ENCODE results near the gene NFIA. TPM values are rescaled to one million over a fixed set of nuclear protein-coding genes. Genes with fewer than 3 reads are reported as not detected.
"Not testable (repeated sequence)": the region's sequence is repeated elsewhere in the genome, so short reads cannot be mapped to it uniquely, and the experiment has no call there.

NFIA gene
- total RNA-seq, 1 donor from 2014 or later = 111 TPM

DNA sequence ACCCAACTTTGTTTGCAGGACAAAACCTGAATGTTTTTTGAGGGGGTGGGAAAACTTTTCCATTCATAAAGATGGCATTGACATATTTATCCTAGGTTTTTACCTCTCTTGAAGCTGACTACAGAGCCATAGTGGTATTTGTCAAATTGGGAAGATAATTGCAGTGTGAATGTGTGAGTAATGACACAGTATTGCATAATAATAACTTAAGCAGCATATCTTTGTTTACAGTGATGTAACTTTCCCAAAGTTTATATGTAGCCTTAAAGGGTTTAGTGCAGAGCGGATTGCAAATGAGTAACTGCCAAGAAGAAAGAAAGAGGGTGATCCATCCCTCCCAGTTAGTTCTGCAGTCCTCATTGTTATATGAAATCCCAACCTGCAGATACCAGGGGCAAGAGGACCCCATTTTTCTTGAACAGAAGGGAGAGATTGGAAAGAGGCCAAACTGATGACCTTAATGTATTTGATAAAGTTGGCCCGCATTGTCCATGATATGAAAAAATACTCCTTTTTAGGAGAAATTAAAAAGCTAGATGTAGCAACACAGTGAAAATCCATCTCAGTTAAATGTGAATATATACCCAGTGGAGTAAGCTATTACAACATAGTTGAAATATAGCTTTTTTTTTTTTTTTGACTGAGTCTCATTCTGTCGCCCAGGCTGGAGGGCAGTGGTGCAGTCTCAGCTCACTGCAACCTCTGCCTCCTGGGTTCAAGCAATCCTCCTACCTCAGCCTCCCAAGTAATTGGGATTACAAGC, 23.7 kb upstream of the NFIA start:
- no peak for DNase-seq (ENCODE audit: low spot score)

DNA sequence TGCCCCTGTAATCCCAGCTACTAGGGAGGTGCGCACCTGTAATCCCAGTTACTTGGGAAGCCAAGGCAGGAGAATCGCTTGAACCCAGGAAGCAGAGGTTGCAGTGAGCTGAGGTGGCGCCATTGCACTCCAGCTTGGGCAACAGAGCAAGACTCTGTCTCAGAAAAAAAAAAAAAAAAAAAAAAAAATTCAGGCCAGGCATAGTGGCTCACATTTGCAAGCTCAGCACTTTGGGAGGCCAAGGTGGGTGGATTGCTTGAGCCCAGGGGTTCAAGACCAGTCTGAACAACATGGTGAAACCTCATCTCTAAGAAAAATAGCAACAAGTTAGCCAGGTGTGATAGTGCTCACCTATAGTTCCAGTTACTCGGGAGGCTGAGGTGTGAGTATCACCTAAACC, 20.8 kb upstream of the NFIA start:
- not testable (repeated sequence) for DNase-seq (ENCODE audit: low spot score)

DNA sequence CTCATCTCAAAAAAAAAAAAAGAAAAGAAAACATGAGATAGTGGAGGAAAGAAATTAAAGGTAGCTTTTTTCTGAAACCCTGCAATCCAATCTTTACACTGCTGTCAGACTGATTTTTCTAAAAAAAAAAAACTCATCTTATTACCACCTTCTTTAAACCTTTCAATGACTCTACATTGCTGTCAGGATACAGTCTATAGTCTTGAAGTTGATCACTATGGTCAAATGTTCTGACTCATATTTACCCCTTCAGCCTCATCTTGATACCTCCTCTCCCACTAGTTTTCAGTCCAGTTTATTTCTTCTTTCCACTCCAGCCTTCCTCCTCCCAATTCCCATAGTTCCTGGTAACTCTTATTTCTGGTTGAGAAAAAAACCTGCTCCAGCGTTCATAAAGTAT, 17.7 kb upstream of the NFIA start:
- DNase-seq (ENCODE audit: low spot score) = no peak

DNA sequence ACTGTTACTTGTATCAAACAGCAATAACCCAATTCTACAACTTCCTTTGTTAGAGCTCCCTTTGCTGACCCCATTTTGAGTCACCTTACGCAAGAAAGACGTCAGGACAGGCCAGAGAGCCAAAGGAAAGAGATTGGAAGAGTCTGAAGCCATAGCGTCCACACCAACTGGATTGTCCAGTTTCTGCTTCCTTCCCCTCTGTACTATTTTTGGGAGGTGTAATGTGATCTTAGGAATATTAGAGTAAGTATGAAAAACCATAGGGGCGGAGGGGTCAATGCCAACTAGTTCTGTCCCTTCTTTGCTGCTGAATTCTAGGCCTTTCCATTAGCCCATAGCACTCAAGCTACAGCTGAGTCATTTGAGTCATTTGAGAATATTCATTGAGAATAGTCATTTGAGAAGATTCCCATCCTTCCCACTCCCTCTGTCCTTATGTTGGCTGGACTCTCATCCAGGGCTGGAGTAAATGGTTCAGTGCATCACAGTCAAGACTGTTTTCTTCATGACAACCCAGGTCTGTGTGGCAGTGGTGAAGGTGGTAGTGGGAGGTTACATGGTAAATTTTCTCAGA, 14.8 kb upstream of the NFIA start:
- DNase-seq (ENCODE audit: low spot score) = no peak

DNA sequence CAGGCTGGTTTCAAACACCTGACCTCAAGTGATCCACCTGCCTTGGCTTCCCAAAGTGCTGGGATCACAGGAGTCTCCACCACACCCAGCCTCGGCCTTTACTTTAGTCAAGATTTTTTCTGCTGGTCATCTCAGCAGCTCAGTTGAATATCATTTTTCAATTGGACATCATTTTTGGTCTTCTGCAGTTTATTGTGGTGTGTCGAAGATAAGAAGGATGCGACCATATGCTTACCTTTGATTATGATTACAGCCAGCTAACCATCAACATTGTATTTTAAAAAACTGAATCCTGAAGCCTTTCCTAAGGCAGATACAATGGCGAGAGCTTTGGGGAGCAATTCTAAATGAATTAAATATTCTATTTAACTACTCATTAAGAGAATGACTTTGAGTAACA, 12.3 kb upstream of the NFIA start:
- DNase-seq (ENCODE audit: low spot score) = no peak

DNA sequence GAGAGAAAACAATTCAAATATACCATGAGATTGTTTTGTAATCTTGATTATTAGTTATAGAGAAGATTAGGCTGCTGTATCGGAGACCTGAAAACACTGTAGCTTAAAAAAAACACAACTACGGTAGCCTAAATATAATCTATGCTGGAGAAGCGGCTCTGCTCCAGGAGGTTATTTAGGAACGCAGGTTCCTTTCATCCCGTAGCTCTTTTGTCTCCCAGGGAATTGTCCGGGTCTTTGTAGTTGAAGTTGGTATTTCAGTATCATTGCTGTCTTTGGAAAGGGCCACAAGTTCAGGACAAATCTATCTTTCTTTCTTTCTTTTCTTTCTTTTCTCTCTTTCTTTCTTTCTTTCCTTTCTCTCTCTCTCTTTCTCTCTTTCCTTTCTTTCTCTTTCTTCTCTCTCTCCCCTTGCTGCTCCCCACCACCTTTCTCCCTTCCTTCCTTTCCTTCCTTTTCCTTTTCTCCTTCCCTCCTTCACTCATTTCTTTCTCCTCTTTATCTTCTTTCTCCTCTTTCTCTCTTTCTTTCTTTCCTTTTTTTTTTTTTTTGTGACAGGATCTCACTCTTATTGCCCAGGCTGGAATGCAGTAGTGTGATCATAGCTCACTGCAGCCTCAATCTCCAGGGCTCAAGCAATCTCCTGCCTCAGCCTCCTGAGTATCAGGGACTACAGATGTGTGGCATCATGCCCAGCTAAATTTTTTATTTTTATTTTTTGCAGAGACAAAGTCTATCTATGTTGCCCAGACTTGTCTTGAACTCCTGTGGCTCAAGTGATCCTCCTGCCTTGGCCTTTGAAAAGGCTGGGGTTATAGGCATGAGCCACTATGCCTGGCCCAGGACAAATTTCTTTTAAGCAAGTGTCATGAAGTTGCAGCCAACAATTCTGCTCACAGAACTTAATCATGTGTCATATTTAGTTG, 10.9 kb upstream of the NFIA start:
- no peak for DNase-seq (ENCODE audit: low spot score)

DNA sequence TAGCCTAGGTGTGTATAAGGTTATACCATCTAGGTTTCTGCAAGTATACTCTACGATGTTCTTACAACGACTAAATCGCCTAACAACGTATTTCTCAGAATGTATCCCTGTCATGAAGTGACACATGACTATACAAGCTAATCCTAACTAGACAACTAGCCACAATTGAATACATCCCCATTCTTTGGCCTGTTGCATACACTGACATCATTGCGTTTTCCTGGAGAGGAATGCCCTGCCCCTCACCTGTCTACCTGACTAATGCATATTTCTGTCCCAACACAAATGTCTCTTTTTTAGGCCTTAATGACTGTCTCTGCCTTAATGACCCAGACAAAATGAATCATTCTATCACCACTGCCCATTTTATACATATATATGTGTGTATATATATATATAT, 8.5 kb upstream of the NFIA start:
- no peak for DNase-seq (ENCODE audit: low spot score)

DNA sequence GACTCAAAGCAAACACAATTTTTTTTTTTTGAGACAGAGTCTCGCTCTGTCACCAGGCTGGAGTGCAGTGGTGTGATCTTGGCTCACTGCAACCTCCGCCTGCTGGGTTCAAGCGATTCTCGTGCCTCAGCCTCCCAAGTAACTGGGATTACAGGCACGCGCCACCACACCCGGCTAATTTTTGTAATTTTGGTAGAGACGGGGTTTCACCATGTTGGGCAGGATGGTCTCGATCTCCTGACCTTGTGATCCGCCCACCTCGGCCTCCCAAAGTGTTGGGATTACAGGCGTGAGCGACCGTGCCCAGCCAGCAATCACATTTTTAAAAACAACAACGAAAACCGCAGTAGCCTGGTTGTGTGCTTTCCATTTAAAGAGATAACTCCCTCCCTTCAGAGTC, 6.5 kb upstream of the NFIA start:
- not testable (repeated sequence) for DNase-seq (ENCODE audit: low spot score)

DNA sequence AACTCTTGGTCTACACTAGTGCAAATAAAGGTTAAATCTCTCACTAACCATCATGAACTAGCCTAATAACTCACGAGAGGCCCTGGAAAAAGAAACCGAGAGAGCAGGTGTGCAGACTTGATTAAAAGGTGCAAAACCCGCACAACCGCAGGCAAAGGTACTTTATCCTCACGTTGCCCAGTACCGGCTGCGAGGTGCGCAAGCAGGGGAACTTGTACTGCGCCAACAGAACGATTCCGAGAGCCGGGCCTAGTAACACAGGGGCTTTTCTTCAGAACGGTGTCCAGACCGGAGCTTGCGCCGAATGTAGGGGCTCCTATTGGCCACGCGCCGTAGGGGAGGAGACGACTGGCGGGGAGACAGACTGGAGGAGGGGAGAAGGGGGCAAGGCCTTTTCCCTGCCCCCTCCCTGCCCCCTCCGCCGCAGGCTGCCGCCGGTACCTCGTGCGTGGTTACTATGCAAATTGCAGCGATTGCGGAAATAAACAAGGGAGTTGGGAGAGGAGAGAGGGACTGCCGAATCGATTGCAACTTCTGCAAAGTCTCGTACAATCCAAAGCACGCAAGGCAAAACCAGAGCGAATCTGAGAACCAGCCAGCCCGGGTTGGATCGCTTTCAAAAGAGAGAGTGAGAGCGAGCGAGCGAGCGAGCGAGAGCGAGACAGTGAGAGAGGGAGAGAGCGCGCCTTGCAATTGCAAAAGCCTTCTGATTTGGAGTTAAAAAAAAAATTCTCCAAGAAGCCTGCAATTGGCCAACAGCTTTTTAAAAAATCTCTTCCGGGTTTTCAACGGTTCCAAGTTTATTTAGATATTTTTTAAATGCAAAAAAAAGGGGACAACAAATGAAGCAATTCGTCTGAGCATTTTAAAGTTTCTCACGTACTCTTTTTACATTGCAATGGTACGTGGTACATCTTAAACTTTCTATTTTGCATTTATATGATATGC, 5.4 kb upstream of the NFIA start:
- DNase-seq (ENCODE audit: low spot score) = peak; percentile 91

DNA sequence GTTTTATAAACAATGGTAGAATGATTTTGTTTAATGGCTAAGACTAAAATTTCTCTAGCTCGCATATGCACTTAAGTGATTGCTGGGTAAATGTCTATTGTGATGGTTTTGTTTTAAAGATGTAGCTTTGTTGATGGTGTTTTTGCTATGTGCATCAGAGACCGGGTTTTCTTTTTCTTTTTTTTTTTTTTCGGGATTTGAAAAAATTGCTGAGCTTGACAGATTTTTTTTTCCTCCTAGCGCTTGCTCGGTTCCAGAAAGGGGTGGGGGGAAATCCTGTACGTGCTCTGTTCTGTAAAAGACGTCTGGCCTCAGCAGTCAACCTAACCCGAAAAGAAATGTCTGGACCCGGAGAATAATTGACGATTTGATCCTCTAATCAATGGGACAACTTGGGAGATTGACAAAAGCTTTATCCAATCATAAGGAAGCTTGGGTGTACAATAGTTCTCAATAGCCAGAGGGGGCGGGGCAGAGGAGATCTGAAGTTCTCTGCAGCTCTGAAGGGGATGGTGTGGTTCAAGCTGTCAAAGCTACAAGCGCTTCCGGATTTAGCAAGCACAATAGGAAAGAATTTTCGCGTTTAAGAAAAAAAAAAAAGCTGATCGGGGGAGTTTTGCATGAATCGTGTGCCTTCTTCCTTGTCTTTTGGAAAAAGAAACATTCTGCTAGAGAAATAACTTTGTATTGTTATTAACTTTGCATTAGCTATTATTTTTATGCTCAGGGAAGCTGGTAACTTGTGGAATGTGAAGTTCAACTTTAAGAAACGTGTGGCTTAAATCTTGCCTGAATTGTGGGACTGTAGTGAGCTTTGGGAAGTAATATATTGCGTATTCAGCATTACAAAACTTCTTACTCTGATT, 4.5 kb upstream of the NFIA start:
- peak; percentile 88 for DNase-seq (ENCODE audit: low spot score)

DNA sequence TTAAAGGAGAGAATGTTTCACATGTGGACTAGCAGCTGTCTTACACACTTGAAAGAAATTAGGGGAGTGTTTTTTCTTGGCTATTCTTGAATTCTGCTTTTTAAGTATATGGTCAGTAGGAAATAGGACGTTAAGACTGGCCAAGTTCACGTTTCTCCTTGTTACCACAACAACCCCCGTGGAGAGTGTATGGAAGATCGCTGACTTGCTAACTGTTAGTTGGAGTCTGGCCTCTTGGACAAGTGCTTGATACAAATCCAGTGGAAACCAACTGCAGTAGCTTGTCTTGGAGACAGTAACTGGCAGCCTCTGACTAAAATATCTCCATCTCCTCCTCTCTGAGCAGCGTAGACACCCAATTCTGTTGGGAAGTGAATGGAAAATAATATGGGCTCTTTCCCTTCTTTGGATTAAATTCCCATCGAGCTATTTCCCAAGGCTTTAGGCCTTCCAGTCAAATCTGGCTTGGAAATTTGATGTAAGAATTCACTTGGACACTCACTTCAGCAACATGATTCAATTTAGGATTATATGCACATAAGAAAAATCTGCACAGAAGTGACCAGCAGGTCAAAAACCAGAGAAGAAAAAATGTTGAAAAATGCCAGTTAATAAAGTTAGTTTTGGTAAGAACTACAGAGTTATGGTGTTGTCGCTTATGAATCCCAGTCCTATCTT, 3.6 kb upstream of the NFIA start:
- no peak for DNase-seq (ENCODE audit: low spot score)

DNA sequence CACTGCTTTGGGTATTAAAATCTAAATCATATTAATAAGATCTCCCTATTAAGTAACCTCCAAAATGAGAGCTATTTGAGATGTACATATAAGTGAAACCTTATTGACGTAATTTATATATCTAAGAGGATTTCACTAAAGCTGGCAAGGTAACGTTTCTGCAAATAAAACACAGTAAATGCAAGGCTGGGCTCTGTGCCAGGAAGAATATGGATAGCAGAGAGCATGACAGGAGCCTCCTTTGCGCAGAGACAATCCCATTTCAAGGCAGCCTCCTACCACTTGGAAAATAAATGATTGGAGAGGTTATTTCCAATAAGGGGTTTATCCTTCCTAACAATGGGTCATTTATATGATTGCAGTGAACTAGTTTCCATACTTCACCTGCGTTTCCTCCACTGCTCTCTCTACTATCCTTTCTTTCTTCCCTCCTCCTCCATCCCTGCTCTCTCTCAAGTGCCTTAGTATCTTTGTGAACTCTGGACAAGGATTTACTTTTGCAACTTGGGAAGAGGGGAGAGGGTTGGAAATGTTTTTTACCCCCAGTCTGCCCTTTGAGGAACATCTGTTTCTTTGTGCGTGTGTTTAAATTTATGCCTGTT, 3.0 kb upstream of the NFIA start:
- DNase-seq (ENCODE audit: low spot score) = no peak

DNA sequence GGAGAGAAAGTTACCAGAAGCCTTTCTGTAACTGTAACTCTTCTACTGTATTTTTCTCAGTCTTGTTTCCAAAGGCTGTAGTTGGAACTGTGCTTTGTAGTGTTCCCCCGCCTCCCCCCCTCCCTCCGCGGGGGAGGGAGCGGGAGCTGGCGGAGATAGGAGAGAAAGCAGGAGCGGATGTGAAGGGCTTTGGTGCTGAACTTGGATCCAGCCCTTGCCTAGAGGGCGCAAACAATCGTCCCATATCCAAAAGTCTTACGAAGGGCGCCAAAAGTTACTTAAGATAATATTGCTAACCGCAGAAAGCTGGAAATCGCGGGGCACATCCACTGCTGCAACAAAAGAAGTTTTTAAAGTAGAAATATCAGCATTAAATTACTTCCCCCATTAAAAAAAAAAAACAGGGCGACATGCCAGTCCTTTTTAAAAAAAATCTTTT, 2.4 kb upstream of the NFIA start:
- no peak for DNase-seq (ENCODE audit: low spot score)

DNA sequence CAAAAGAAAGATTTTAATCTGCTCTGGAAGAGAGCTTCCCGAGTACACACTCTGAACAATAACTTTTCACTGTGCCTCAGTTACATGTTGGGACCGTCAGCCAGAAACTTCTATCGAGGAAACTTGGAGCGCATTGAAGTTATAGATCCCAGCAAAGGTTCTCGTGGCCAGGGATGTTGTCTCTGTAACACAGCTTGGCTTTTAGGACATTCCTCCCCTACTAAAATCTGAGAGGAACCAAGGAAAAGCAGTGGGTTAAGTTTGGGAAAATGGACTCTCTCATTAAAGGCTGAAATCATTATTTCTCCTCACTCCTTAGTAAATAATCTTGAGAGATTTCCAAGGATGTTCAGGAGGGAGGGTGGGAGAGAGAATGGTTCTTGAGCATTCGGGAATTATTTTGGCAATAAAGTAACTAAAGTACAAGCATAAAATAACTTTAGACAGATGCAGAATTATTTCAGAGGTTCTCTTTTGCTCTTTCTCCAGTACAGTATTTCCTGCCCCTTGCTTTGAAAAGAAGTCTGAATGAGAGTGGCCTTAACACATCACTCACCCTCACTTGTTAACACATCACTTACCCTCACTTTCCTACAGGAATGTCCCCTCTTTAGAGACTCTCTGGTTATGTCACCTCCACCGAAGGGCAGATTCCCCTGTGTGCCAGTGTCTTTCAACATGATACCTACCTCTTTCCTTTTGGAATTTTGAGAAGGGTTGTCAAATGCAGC, 1.8 kb upstream of the NFIA start:
- no peak for DNase-seq (ENCODE audit: low spot score)

DNA sequence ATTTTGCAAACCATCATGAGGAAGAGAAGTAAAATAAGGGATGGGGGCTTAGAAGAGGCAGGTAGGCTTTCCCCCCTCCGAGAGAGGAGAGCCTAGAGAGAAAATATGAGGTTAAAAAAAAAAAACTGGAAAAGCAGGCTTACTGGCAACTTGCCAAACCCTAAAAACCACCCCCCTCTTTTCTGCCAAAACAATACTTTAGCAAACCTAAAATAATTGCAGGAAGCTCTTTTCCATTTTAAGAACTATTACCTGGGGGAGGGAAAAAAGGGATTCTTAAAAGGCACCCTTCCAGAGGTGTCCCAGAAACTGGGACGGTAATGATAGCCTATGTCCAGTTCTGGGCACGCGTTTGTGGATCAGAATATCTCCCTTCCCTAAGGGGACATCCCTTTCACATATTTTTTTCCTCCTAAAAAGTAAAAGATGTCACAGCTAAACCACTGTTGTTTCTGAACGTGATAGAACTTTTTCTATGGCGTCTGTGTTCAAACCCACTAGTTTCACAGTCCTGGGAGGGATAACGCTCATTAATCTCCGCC, 1.1 kb upstream of the NFIA start:
- no peak for DNase-seq (ENCODE audit: low spot score)

DNA sequence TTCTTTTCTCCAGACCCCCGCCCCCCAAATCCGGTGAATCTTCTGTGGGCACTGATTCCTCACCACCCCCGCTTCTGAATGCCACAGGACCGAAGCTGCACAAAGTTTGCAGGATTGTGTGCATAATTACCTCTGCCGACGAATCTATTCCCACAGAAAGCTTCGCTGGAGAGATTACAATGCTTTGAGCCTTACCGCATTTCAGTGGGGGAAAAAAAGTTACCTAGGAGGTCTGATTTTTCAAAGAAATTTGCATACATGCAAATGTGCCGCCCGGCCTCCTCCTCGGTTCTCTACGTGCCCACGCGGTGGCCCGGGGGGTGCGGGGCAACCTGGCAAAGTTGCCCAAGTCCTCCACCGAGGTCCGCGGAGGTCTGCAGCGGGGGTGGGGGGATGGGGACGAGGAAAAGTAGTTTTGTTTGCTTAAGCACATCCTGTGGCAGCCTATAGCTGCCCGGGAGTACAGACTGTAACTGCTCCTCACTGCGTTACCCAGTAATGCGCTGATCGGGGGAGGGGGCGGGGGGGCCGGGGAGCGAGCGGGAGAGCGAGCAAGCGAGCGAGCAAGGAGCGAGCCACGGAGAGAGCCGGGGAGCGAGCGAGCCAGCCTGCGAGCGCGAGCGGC, 563 bp upstream of the NFIA start:
- peak; percentile 89 for DNase-seq (ENCODE audit: low spot score)

DNA sequence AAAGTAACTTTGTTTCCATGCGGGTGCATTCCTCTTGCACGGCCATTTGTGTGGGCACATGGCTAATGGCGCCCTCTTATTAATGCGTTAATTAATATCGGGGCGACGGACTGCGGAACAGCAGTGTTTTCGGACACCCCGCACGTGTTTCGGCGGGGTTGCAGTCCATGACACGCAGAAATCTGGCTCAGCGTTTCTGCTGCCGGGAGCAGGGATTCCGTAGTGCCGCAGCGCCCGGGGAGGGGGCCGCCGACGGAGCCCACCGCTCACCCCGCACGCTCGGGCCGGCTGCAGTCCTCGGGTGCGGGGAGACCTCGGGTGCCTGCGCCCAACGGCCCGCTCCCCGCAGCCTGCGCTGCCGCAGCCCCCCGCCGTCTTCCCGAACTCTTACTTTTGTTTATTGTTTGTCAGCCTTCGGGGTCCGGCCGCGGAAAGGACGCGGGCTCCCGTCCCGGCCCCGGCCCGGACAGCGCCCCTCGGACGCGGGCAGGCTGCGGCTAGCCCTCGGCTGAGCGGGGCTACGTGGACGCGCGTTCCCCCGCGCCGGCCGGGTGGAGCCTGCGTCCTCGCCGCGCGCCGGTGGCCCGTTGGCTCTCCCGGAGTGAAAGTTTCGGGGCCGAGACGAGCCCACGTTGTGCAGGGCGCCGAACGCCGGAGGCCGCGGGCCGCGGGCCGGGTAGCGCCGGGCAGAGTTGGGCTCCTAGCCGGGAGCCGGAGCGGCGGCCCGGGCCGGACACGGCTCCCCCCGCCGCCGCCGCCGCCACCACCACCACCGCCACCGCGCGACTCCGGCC, 849 bp downstream of the NFIA start:
- peak; percentile 87 for DNase-seq (ENCODE audit: low spot score)
